HCT116 (cell line): ENCODE data around the gene LDLRAD4. TPM values are rescaled to one million over a fixed set of nuclear protein-coding genes. Genes with fewer than 3 reads are reported as not detected.

Experiments
- ATAC-seq: fragments of 200-7000 bp; cut with Tn5 transposase; 2 replicates; pipeline ENCODE4 v1.9.1; 2020; ENCODE audit warnings: mild to moderate bottlenecking, moderate library complexity
- BruUV-seq: library from RNA; stranded (reverse); fragments of 400-500 nt; replicated peaks from 2 replicates; lab custom pipeline; 2021; lab: Mats Ljungman, UMichigan
- CTCF ChIA-PET: fragments of 300-600 bp; sonication (Branson Sonifier 250); formaldehyde crosslinking; loops from one replicate; lab custom pipeline; 2021; ENCODE audit warnings: antibody characterized with exemption; lab: Charles Lee
- POLR2A ChIA-PET: fragments of 300-600, 350-600 bp; sonication (Branson Sonifier 250); formaldehyde crosslinking; loops from one replicate; lab custom pipeline; 2021; ENCODE audit warnings: antibody characterized with exemption; lab: Charles Lee
- RAD21 ChIA-PET, 2 experiments: fragments of 300-600 bp; sonication (Branson Sonifier 250); formaldehyde crosslinking; loops; one replicate each; lab custom pipeline; 2023; ENCODE audit warnings: low total read pairs in 2 of 2; ENCODE audit not compliant: uncharacterized antibody in 2 of 2, unreplicated experiment in 2 of 2, low non-redundant PET in 1 of 2; lab: Charles Lee
- DNase-seq: peaks from one replicate; pipeline ENCODE4 v3.0.0-alpha.2; 2010; ENCODE audit warnings: low read depth, low spot score
- H2AFZ ChIP-seq: fragments of 200-600 bp; shearing (Covaris generic), sonication (generic); 2 replicates; pipeline ENCODE4 v1.6.1; 2017; ENCODE audit warnings: low read depth, mixed run types, mixed read lengths, antibody characterized with exemption, low read length; ENCODE audit not compliant: poor library complexity, severe bottlenecking
- H3K27ac ChIP-seq: 2 replicates; pipeline ENCODE4 v1.5.1; 2012; ENCODE audit warnings: low read depth, low read length
- H3K27me3 ChIP-seq: fragments of 200-600 bp; sonication (generic); 2 replicates; pipeline ENCODE4 v1.6.1; 2016; ENCODE audit warnings: mixed run types, low read length, mixed read lengths; ENCODE audit not compliant: insufficient read depth
- H3K36me3 ChIP-seq, 2 experiments: fragments of 200-500 bp in 1 of 2; fragments of 200-600 bp in 1 of 2; sonication (Bioruptor generic) in 1 of 2; sonication (generic) in 1 of 2; 2 replicates each; pipeline versions ENCODE4 v1.5.1 to v1.6.1; 2014 to 2016; ENCODE audit warnings: low read length in 2 of 2, inconsistent platforms in 1 of 2, mixed read lengths in 1 of 2, mixed run types in 1 of 2; ENCODE audit not compliant: insufficient read depth in 2 of 2, control insufficient read depth in 1 of 2
- H3K4me1 ChIP-seq, 2 experiments: fragments of 200-600 bp in 1 of 2; sonication (generic) in 1 of 2; 2 replicates each; pipeline versions ENCODE4 v1.5.1 to v1.6.1; 2012 to 2017; ENCODE audit warnings: low read length in 2 of 2, inconsistent platforms in 1 of 2, mild to moderate bottlenecking in 1 of 2, mixed read lengths in 1 of 2, mixed run types in 1 of 2, moderate library complexity in 1 of 2; ENCODE audit not compliant: insufficient read depth in 2 of 2, control insufficient read depth in 1 of 2
- H3K4me2 ChIP-seq: fragments of 200-600 bp; sonication (generic); 2 replicates; pipeline ENCODE4 v1.6.1; 2017; ENCODE audit warnings: mixed run types, low read length, mixed read lengths
- H3K4me3 ChIP-seq, 2 experiments: fragments of 200-600 bp in 1 of 2; sonication (generic) in 1 of 2; replicated peaks in 1 of 2; 2 replicates each; pipeline ENCODE4 v1.5.1; 2011 to 2016; ENCODE audit warnings: low read length in 2 of 2, control low read depth in 1 of 2, low read depth in 1 of 2, mild to moderate bottlenecking in 1 of 2, mixed read lengths in 1 of 2, mixed run types in 1 of 2
- H3K79me2 ChIP-seq: fragments of 200-600 bp; sonication (generic); 2 replicates; pipeline ENCODE4 v1.6.1; 2017; ENCODE audit warnings: mild to moderate bottlenecking, mixed run types, low read length, moderate library complexity, mixed read lengths; ENCODE audit not compliant: insufficient read depth
- H3K9ac ChIP-seq: fragments of 200-600 bp; sonication (generic); 2 replicates; pipeline ENCODE4 v1.6.1; 2016; ENCODE audit warnings: low read length, mixed read lengths
- H3K9me2 ChIP-seq: fragments of 200-600 bp; sonication (generic), shearing (Covaris generic); 2 replicates; pipeline ENCODE4 v1.6.1; 2017; ENCODE audit warnings: mixed run types, mild to moderate bottlenecking, moderate library complexity; ENCODE audit not compliant: insufficient read depth
- H3K9me3 ChIP-seq, 2 experiments: fragments of 200-500 bp in 1 of 2; fragments of 200-600 bp in 1 of 2; sonication (Bioruptor generic) in 1 of 2; sonication (generic) in 1 of 2; 2 replicates each; pipeline ENCODE4 v1.6.1; 2014 to 2017; ENCODE audit warnings: low read length in 2 of 2, mixed read lengths in 2 of 2, inconsistent platforms in 1 of 2, low read depth in 1 of 2, mild to moderate bottlenecking in 1 of 2, mixed run types in 1 of 2, moderate library complexity in 1 of 2; ENCODE audit not compliant: control insufficient read depth in 1 of 2, insufficient read depth in 1 of 2
- H4K20me1 ChIP-seq: fragments of 200-600 bp; sonication (generic), shearing (Covaris generic); 2 replicates; pipeline ENCODE4 v1.6.1; 2017; ENCODE audit warnings: mixed run types, mild to moderate bottlenecking, moderate library complexity; ENCODE audit not compliant: insufficient read depth
- EGR1 ChIP-seq: IDR thresholded peaks from 2 replicates; pipeline ENCODE4 v1.6.1; 2012; ENCODE audit warnings: low read depth
- EZH2phosphoT487 ChIP-seq: fragments of 200-600 bp; IDR thresholded peaks from 2 replicates; pipeline ENCODE4 v1.6.1; 2018; ENCODE audit warnings: antibody characterized with exemption, borderline replicate concordance
- FOSL1 ChIP-seq: IDR thresholded peaks from 2 replicates; pipeline ENCODE4 v1.6.1; 2012; ENCODE audit warnings: low read depth
- SIN3A ChIP-seq: IDR thresholded peaks from 2 replicates; pipeline ENCODE4 v1.6.1; 2012; ENCODE audit warnings: low read depth
- YY1 ChIP-seq: IDR thresholded peaks from 2 replicates; pipeline ENCODE4 v1.6.1; 2011; ENCODE audit warnings: low read length, low read depth, moderate library complexity, mild to moderate bottlenecking; ENCODE audit not compliant: insufficient replicate concordance; ENCODE audit errors: extremely low read depth
- intact Hi-C: fragments of 100-400 bp; cut with micrococcal nuclease; formaldehyde crosslinking; loops from 2 replicates; pipeline ENCODE4 v1.10.0; 2022
- total RNA-seq: library from RNA; stranded (reverse); gene quantifications from one replicate; pipeline ENCODE4 v1.2.1, GENCODE V29; 2021; ENCODE audit not compliant: unreplicated experiment
- TF ChIP-seq, protein P1 (sequence below): IDR thresholded peaks from 2 replicates; pipeline ENCODE4 v1.6.1; 2011; ENCODE audit warnings: mild to moderate bottlenecking, low read length, moderate library complexity; ENCODE audit not compliant: insufficient replicate concordance; ENCODE audit errors: extremely low read depth
- TF ChIP-seq, protein P2 (sequence below): IDR thresholded peaks from 2 replicates; pipeline ENCODE4 v1.6.1; 2012
- TF ChIP-seq, protein P3 (sequence below), 3 experiments: fragments of 200-600 bp in 1 of 3; sonication (generic) in 1 of 3; IDR thresholded peaks in 2 of 3; conservative IDR thresholded peaks in 1 of 3; 2 replicates each; pipeline ENCODE4 v1.5.1; 2012 to 2017; ENCODE audit warnings: low read depth in 2 of 3, low read length in 2 of 3, antibody characterized with exemption in 1 of 3, borderline replicate concordance in 1 of 3, control low read depth in 1 of 3, mild to moderate bottlenecking in 1 of 3, mixed read lengths in 1 of 3, mixed run types in 1 of 3, moderate library complexity in 1 of 3; ENCODE audit not compliant: insufficient read depth in 1 of 3
- TF ChIP-seq, protein P4 (sequence below): IDR thresholded peaks from 2 replicates; pipeline ENCODE4 v1.6.1; 2012; ENCODE audit warnings: low read depth

The LDLRAD4 gene
- total RNA-seq, 1 experiment from 2014 or later, result 1.2 TPM

DNA sequence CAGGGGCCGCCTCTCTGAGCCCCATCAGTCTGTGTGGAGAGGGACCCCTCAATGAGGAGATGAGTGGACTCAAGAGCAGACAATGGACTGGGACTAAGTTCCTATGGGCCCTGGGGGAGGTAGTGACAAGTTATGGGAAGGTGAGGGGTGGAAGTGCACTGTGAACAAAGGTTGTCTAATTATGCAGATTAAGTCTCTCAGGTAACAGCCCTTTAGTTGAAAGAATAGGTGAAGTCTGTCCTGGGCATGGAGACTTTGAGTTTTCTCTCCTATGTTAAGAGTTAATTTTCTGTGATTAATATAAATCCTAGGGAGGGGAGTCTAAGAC, 264.0 kb downstream of the LDLRAD4 start:
- no peaks in the 10 kb centered on the region for H3K4me1 ChIP-seq
- POLR2A ChIA-PET, result no interaction called here
- H3K27me3 ChIP-seq, result no peaks in the 10 kb centered on the region; the same call in 1 of the 2 replicates
- no peak for ATAC-seq
- intact Hi-C loops, result no loop called here
- no peaks in the 10 kb centered on the region for H3K36me3 ChIP-seq
- CTCF ChIA-PET, result no interaction called here
- H3K4me2 ChIP-seq, result no peak overlapping the region
- H3K9me3 ChIP-seq, result no peaks in the 10 kb centered on the region
- BruUV-seq, result no TSS peak
- no peak for DNase-seq
- no peaks in the 10 kb centered on the region for H3K9me2 ChIP-seq
- no peak overlapping the region for H3K27ac ChIP-seq
- H4K20me1 ChIP-seq, result no peaks in the 10 kb centered on the region
- RAD21 ChIA-PET, result no interaction called here
- no peak overlapping the region for H3K4me3 ChIP-seq
- H3K79me2 ChIP-seq, result no peaks in the 10 kb centered on the region
- no peak overlapping the region for H2AFZ ChIP-seq
- TF ChIP-seq FOSL1, result no peak
- TF ChIP-seq, protein P1, sequence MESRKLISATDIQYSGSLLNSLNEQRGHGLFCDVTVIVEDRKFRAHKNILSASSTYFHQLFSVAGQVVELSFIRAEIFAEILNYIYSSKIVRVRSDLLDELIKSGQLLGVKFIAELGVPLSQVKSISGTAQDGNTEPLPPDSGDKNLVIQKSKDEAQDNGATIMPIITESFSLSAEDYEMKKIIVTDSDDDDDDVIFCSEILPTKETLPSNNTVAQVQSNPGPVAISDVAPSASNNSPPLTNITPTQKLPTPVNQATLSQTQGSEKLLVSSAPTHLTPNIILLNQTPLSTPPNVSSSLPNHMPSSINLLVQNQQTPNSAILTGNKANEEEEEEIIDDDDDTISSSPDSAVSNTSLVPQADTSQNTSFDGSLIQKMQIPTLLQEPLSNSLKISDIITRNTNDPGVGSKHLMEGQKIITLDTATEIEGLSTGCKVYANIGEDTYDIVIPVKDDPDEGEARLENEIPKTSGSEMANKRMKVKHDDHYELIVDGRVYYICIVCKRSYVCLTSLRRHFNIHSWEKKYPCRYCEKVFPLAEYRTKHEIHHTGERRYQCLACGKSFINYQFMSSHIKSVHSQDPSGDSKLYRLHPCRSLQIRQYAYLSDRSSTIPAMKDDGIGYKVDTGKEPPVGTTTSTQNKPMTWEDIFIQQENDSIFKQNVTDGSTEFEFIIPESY, result no peak
- TF ChIP-seq, protein P2, sequence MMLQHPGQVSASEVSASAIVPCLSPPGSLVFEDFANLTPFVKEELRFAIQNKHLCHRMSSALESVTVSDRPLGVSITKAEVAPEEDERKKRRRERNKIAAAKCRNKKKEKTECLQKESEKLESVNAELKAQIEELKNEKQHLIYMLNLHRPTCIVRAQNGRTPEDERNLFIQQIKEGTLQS, result no peak
- TF ChIP-seq EZH2phosphoT487, result no peak
- TF ChIP-seq, all 23 proteins: peak for 0
- no peak overlapping the region for H3K9ac ChIP-seq

DNA sequence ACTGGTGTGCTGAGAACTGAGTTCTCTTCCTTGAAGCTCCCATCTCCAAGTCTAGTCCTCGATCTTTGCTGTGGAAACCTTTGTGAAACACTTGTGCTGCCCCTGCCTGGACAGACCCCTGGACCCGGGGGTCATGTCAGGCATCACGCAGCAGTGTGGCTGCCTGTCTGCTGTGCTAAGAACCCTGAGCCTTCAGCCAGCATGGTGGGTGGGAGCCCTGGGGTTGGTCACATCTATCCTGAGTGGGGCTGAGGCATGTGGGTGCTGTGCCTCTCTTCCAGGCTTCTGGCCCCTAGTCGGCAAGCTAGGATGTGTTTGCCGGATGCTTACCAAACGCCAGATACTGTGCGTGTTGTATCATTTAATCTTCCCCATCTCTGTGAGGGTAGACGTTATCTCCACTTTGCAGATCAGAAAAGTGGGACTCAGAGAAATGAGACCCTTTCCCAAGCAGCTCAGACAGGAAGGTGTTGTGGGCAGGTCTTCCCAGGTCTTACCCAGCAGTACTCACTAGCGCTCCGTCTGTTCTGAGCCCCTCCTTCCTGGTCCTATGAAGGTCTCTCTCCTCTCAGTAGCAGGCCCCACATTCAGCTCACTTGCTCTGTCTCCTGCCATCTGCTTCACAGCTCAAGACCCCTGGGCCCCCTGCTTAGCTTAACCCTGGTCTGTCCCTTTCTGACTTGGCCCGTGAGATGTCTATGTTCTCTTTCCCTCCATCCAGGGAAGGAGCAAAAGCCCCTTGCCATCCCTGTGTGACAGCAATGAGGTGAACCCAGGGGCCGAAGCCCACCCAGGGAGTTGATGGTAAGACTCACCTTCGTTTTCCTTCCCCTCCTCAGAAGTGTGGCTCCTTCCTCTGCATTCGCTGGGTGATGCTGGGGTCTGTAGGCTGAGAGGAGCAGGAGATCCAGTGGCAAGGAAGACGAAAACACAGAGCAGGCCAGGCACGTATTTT, 265.0 kb downstream of the LDLRAD4 start:
- BruUV-seq, result no TSS peak
- no peaks in the 10 kb centered on the region for H3K27me3 ChIP-seq
- no peak overlapping the region for H3K27ac ChIP-seq
- intact Hi-C loops, result no loop called here
- H3K9me2 ChIP-seq, result no peaks in the 10 kb centered on the region
- CTCF ChIA-PET, result no interaction called here
- H3K36me3 ChIP-seq, result no peaks in the 10 kb centered on the region
- DNase-seq (no peak), ATAC-seq (no peak)
- H3K9ac ChIP-seq, result no peak overlapping the region
- no peaks in the 10 kb centered on the region for H3K79me2 ChIP-seq
- H3K9me3 ChIP-seq, result no peaks in the 10 kb centered on the region
- no peak overlapping the region for H2AFZ ChIP-seq
- H3K4me3 ChIP-seq, result no peak overlapping the region
- H4K20me1 ChIP-seq, result no peaks in the 10 kb centered on the region
- POLR2A ChIA-PET, result no interaction called here
- RAD21 ChIA-PET, result no interaction called here
- H3K4me2 ChIP-seq, result no peak overlapping the region
- no peaks in the 10 kb centered on the region for H3K4me1 ChIP-seq
- TF ChIP-seq, protein P3, sequence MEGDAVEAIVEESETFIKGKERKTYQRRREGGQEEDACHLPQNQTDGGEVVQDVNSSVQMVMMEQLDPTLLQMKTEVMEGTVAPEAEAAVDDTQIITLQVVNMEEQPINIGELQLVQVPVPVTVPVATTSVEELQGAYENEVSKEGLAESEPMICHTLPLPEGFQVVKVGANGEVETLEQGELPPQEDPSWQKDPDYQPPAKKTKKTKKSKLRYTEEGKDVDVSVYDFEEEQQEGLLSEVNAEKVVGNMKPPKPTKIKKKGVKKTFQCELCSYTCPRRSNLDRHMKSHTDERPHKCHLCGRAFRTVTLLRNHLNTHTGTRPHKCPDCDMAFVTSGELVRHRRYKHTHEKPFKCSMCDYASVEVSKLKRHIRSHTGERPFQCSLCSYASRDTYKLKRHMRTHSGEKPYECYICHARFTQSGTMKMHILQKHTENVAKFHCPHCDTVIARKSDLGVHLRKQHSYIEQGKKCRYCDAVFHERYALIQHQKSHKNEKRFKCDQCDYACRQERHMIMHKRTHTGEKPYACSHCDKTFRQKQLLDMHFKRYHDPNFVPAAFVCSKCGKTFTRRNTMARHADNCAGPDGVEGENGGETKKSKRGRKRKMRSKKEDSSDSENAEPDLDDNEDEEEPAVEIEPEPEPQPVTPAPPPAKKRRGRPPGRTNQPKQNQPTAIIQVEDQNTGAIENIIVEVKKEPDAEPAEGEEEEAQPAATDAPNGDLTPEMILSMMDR (IDR thresholded peaks at IDR 0.05 in 2 of 3, conservative IDR thresholded peaks at IDR 0.05 in 1 of 3; ENCODE audit: borderline replicate concordance in 1 of 3, insufficient read depth in 1 of 3, low read depth in 2 of 3, low read length in 2 of 3), result no peak
- TF ChIP-seq, protein P2, result no peak
- TF ChIP-seq EGR1, result no peak
- TF ChIP-seq SIN3A, result no peak
- no peak for TF ChIP-seq YY1
- TF ChIP-seq, protein P4, sequence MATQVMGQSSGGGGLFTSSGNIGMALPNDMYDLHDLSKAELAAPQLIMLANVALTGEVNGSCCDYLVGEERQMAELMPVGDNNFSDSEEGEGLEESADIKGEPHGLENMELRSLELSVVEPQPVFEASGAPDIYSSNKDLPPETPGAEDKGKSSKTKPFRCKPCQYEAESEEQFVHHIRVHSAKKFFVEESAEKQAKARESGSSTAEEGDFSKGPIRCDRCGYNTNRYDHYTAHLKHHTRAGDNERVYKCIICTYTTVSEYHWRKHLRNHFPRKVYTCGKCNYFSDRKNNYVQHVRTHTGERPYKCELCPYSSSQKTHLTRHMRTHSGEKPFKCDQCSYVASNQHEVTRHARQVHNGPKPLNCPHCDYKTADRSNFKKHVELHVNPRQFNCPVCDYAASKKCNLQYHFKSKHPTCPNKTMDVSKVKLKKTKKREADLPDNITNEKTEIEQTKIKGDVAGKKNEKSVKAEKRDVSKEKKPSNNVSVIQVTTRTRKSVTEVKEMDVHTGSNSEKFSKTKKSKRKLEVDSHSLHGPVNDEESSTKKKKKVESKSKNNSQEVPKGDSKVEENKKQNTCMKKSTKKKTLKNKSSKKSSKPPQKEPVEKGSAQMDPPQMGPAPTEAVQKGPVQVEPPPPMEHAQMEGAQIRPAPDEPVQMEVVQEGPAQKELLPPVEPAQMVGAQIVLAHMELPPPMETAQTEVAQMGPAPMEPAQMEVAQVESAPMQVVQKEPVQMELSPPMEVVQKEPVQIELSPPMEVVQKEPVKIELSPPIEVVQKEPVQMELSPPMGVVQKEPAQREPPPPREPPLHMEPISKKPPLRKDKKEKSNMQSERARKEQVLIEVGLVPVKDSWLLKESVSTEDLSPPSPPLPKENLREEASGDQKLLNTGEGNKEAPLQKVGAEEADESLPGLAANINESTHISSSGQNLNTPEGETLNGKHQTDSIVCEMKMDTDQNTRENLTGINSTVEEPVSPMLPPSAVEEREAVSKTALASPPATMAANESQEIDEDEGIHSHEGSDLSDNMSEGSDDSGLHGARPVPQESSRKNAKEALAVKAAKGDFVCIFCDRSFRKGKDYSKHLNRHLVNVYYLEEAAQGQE, result no peak
